GM23248 (cell line): ENCODE results near the gene SYNGR3. TPM values are rescaled to one million over a fixed set of nuclear protein-coding genes. Genes with fewer than 3 reads are reported as not detected.
A peak's percentile ranks its signal among the peaks of the same experiment; 100 is the strongest.

Source experiments
- DNase-seq: peaks from one replicate; pipeline ENCODE4 v3.0.0-alpha.2; 2015
- H2AFZ ChIP-seq: fragments of 200-600 bp; sonication (generic); 2 replicates; pipeline ENCODE4 v1.6.1; 2016; ENCODE audit warnings: antibody characterized with exemption
- H3F3A ChIP-seq: fragments of 200-600 bp; sonication (generic); 2 replicates; pipeline ENCODE4 v1.6.1; 2016; ENCODE audit warnings: mild to moderate bottlenecking, antibody characterized with exemption, mixed run types; ENCODE audit not compliant: insufficient read depth
- H3K27ac ChIP-seq: fragments of 200-600 bp; sonication (generic); 2 replicates; pipeline ENCODE4 v1.5.1; 2016; ENCODE audit warnings: mild to moderate bottlenecking
- H3K27me3 ChIP-seq: fragments of 200-600 bp; sonication (generic); replicated peaks from 2 replicates; pipeline ENCODE4 v1.6.1; 2016; ENCODE audit warnings: mild to moderate bottlenecking; ENCODE audit not compliant: insufficient read depth
- H3K36me3 ChIP-seq: fragments of 200-600 bp; sonication (generic); 2 replicates; pipeline ENCODE4 v1.6.1; 2016; ENCODE audit warnings: low read depth, mild to moderate bottlenecking
- H3K4me1 ChIP-seq: fragments of 200-600 bp; sonication (generic); 2 replicates; pipeline ENCODE4 v1.6.1; 2016; ENCODE audit warnings: mild to moderate bottlenecking; ENCODE audit not compliant: insufficient read depth
- H3K4me2 ChIP-seq: fragments of 200-600 bp; sonication (generic); one replicate; pipeline ENCODE4 v1.6.1; 2016; ENCODE audit warnings: mild to moderate bottlenecking; ENCODE audit not compliant: unreplicated experiment
- H3K4me3 ChIP-seq: fragments of 200-600 bp; sonication (generic); 2 replicates; pipeline ENCODE4 v1.5.1; 2016; ENCODE audit warnings: mild to moderate bottlenecking
- H3K79me2 ChIP-seq: fragments of 200-600 bp; sonication (generic); 2 replicates; pipeline ENCODE4 v1.6.1; 2016; ENCODE audit warnings: mild to moderate bottlenecking; ENCODE audit not compliant: insufficient read depth
- H3K9ac ChIP-seq: fragments of 200-600 bp; sonication (generic); 2 replicates; pipeline ENCODE4 v1.6.1; 2016; ENCODE audit warnings: mild to moderate bottlenecking
- H3K9me2 ChIP-seq: fragments of 200-600 bp; sonication (generic); 2 replicates; pipeline ENCODE4 v1.6.1; 2016; ENCODE audit warnings: mixed run types, mild to moderate bottlenecking, moderate library complexity; ENCODE audit not compliant: insufficient read depth
- H3K9me3 ChIP-seq: fragments of 200-600 bp; sonication (generic); one replicate; pipeline ENCODE4 v1.6.1; 2017; ENCODE audit warnings: low read depth
- H4K20me1 ChIP-seq: fragments of 200-600 bp; sonication (generic); 2 replicates; pipeline ENCODE4 v1.6.0; 2016; ENCODE audit not compliant: insufficient read depth
- EZH2 ChIP-seq: fragments of 200-600 bp; sonication (generic); IDR thresholded peaks from 2 replicates; pipeline ENCODE4 v1.6.1; 2018; ENCODE audit warnings: antibody characterized with exemption, mild to moderate bottlenecking; ENCODE audit not compliant: insufficient read depth, poor library complexity, severe bottlenecking
- EZH2phosphoT487 ChIP-seq: fragments of 200-600 bp; sonication (generic); IDR thresholded peaks from 2 replicates; pipeline ENCODE4 v1.6.1; 2018; ENCODE audit warnings: antibody characterized with exemption, moderate library complexity, mild to moderate bottlenecking, low read depth; ENCODE audit not compliant: insufficient read depth
- WGBS, 2 experiments: methylation state at CpG; one replicate each; pipeline ENCODE4 v1.1.6; 2015 to 2017; ENCODE audit warnings: low lambda C conversion rate in 2 of 2, low coverage in 1 of 2; ENCODE audit errors: missing lambda C conversion rate in 2 of 2; 5-methylcytosine and 5-hydroxymethylcytosine counted together
- in situ Hi-C: fragments of 300-500 bp; cut with MboI; formaldehyde crosslinking; loops from 2 replicates; pipeline ENCODE4 v1.15.0; 2020
- polyA plus RNA-seq: library from polyadenylated mRNA; unstranded; fragments of >200 nt; fragmentation: Nextera tagmentation; extraction: Ambion mirVana; gene quantifications from 2 replicates; pipeline ENCODE4 v1.2.1, GENCODE V29; 2016
- total RNA-seq: library from RNA; depleted of rRNA; stranded (reverse); fragments of >200 nt; shearing (Covaris generic); gene quantifications from 2 replicates; pipeline ENCODE4 v1.2.3, GENCODE V29; 2014

Gene SYNGR3
- total and polyA plus RNA-seq, 2 experiments from 2014 or later: 0.22 to 1.3 TPM

DNA sequence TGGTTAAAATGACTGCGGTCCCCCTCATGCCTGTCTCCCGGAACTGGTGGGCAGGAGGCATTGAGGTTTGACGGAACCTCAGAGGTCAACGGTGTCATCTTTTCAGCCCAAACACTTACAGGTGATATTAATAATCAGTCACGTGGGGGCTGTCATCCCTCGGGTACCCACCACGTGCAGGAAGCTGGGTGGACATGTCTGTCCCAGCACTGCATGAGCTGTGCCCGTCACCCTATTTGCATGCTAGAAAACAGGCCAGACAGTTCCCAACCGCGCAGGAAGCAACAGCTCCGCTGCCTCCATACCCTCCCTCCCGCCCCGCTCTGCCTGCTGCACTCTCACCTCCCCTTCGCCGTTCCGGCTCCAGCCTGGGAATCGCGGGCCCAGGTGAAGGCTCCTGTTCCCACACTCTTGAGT lies 1.4 kb downstream of the SYNGR3 start:
- peaks cover 5% of the 10 kb centered on the region; the same call in 1 of the 2 replicates for H3K4me1 ChIP-seq
- peaks cover 21% of the 10 kb centered on the region for H3F3A ChIP-seq
- H3K27me3 ChIP-seq: peaks cover 21% of the 10 kb centered on the region; the same call in 1 of the 2 replicates
- no peaks in the 10 kb centered on the region for H3K9me2 ChIP-seq
- no peak overlapping the region for H3K9ac ChIP-seq
- TF ChIP-seq EZH2phosphoT487 (no peak), EZH2 (no peak)
- in situ Hi-C loops: no loop called here
- no peak for DNase-seq
- no peak overlapping the region for H3K4me3 ChIP-seq
- 16 to 24% methylated on average over 13 to 18 of the region's 18 CpGs for WGBS, 2 experiments
- no peaks in the 10 kb centered on the region for H3K36me3 ChIP-seq
- no peaks in the 10 kb centered on the region for H3K79me2 ChIP-seq
- H3K27ac ChIP-seq: no peak overlapping the region
- H2AFZ ChIP-seq: no peak overlapping the region
- H3K9me3 ChIP-seq: no peaks in the 10 kb centered on the region
- no peaks in the 10 kb centered on the region for H4K20me1 ChIP-seq
- no peak overlapping the region for H3K4me2 ChIP-seq

DNA sequence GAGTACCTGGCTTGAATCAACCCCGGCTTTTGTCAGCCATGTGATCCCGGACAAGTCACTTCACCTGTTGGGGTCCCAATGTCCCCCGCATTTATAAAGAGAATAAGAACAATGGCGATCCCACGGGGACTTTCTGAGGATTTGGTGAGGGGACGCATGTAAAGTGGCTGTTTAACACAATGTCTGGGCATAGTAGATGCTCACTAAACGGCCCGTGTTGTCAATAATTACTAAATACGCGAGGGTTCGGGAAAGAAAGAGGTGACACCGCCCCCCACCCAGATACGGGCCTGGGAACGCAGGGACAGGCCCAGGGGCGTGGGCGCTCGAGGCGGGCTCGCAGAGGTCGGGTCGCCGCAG lies 1.8 kb downstream of the SYNGR3 start:
- peaks cover 25% of the 10 kb centered on the region for H3F3A ChIP-seq
- H3K4me3 ChIP-seq: 0 out of 2 replicates have a peak overlapping the region, but pooled peaks have one; percentile 27
- no peak overlapping the region for H3K27ac ChIP-seq
- no peak for DNase-seq
- 15 to 19% methylated on average over 22 of the region's 22 CpGs for WGBS, 2 experiments
- peaks cover 21% of the 10 kb centered on the region; the same call in 1 of the 2 replicates for H3K27me3 ChIP-seq
- TF ChIP-seq EZH2phosphoT487: no peak
- TF ChIP-seq EZH2: peak; percentile 40
- peak overlapping the region; percentile 22; the same call in 1 of the 2 replicates for H2AFZ ChIP-seq
- no peak overlapping the region for H3K4me2 ChIP-seq
- no peak overlapping the region for H3K9ac ChIP-seq
- in situ Hi-C loops: no loop called here
- no peaks in the 10 kb centered on the region for H3K9me2 ChIP-seq
- no peaks in the 10 kb centered on the region for H3K79me2 ChIP-seq
- H3K4me1 ChIP-seq: peaks cover 6% of the 10 kb centered on the region
- H3K36me3 ChIP-seq: 0 out of 2 replicates have a peak, but pooled peaks cover under 1% of the 10 kb centered on the region
- no peaks in the 10 kb centered on the region for H4K20me1 ChIP-seq
- H3K9me3 ChIP-seq: no peaks in the 10 kb centered on the region

DNA sequence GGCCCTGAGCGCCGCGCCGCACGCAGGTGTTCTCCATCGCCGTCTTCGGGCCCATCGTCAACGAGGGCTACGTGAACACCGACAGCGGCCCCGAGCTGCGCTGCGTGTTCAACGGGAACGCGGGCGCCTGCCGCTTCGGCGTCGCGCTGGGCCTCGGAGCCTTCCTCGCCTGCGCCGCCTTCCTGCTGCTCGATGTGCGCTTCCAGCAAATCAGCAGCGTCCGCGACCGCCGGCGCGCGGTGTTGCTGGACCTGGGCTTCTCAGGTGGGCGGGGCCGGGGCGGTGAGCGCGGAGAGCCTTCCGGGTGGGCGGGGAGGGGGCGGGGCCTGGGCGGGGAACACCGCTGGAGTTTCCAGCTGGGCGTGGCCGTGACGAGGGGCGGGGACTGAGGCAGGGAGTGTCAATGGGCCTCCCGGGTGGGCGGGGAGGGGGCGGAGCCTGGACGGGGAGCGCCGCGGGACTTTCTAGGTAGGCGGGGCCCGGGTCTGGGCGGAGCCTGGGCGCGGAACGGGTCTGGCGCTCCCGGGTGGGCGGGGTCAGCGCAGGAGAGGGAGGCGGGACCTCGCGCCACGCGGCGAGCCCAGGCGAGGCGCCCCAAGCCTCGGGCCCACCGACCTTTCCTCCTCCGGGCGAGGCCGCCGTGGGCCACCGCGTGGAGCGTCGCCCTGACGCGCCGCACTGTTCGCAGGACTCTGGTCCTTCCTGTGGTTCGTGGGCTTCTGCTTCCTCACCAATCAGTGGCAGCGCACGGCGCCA lies 2.4 kb downstream of the SYNGR3 start:
- 9 to 12% methylated on average over 52 to 85 of the region's 96 CpGs for whole genome bisulfite sequencing, 2 experiments
- no peaks in the 10 kb centered on the region for H4K20me1 ChIP-seq
- 0 out of 2 replicates have a peak overlapping the region, but pooled peaks have one; percentile 27 for H3K4me3 ChIP-seq
- H3K4me1 ChIP-seq: peaks cover 12% of the 10 kb centered on the region
- in situ Hi-C loops: no loop called here
- H3K79me2 ChIP-seq: no peaks in the 10 kb centered on the region
- H3F3A ChIP-seq: peaks cover 31% of the 10 kb centered on the region
- peaks cover 21% of the 10 kb centered on the region; the same call in 1 of the 2 replicates for H3K27me3 ChIP-seq
- no peak overlapping the region for H3K9ac ChIP-seq
- no peak for TF ChIP-seq EZH2phosphoT487
- no peak for TF ChIP-seq EZH2
- peak overlapping the region; percentile 49; the same call in 1 of the 2 replicates for H2AFZ ChIP-seq
- H3K9me3 ChIP-seq: no peaks in the 10 kb centered on the region
- no peak overlapping the region for H3K27ac ChIP-seq
- H3K4me2 ChIP-seq: no peak overlapping the region
- H3K36me3 ChIP-seq: 0 out of 2 replicates have a peak, but pooled peaks cover 3% of the 10 kb centered on the region
- H3K9me2 ChIP-seq: no peaks in the 10 kb centered on the region
- DNase-seq: peak; percentile 92

DNA sequence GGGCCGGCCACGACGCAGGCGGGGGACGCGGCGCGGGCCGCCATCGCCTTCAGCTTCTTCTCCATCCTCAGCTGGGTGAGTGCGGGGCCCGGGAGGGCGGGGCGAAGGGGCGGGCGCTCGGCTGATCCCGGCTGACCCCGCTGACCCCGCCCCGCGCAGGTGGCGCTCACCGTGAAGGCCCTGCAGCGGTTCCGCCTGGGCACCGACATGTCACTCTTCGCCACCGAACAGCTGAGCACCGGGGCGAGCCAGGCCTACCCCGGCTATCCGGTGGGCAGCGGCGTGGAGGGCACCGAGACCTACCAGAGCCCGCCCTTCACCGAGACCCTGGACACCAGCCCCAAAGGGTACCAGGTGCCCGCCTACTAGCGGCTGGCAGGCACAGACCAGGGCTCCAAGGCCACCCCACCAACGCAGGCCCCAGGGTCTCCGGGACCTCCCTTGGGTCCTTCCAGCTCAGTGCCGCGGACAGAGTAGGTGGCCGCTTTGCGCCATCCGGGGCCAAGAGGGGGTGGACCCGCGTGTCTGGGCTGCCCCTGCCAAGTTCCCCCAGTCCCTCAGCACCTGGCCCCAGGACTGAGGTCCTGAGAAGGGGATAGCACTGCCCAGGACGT lies 3.0 kb downstream of the SYNGR3 start:
- in situ Hi-C loops: no loop called here

More for the DNA sequence above, 3.0 kb downstream of the SYNGR3 start:
- H4K20me1 ChIP-seq: no peaks in the 10 kb centered on the region; the same call in 1 of the 2 replicates
- H3K4me1 ChIP-seq: peaks cover 18% of the 10 kb centered on the region
- no peak overlapping the region for H3K4me3 ChIP-seq
- no peak for DNase-seq
- no peak overlapping the region for H3K9ac ChIP-seq
- no peaks in the 10 kb centered on the region for H3K9me2 ChIP-seq
- H3K4me2 ChIP-seq: no peak overlapping the region
- H3K36me3 ChIP-seq: 0 out of 2 replicates have a peak, but pooled peaks cover 3% of the 10 kb centered on the region
- H3K27me3 ChIP-seq: peaks cover 21% of the 10 kb centered on the region; the same call in 1 of the 2 replicates
- TF ChIP-seq EZH2phosphoT487 (no peak), EZH2 (no peak)
- H3F3A ChIP-seq: peaks cover 37% of the 10 kb centered on the region
- H3K79me2 ChIP-seq: no peaks in the 10 kb centered on the region
- 0 out of 2 replicates have a peak overlapping the region, but pooled peaks have one; percentile 49 for H2AFZ ChIP-seq
- no peak overlapping the region for H3K27ac ChIP-seq
- 62 to 78% methylated on average over 15 to 50 of the region's 50 CpGs for WGBS, 2 experiments
- no peaks in the 10 kb centered on the region for H3K9me3 ChIP-seq
